ENCODE results near the gene MATR3.

DNA sequence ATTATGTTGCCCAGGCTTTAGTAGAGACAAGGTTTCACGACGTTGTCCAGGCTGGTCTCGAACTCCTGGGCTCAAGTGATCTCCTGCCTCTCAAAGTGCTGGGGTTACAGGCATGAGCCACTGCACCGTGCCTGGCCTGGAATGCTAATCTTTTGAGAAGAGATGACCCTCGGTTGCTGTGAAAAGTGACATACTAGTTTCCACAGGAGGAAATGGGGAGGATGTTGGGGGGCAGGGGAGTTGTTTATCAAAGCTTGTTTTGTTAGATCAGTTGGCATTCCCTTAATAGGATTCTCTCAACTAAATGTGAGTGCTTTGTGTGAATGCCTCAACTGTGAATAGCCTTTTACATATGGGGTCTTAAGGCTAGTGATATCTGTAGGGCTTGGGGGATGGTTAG, 16.4 kb upstream of the MATR3 start:
- TF ChIP-seq, protein P1, sequence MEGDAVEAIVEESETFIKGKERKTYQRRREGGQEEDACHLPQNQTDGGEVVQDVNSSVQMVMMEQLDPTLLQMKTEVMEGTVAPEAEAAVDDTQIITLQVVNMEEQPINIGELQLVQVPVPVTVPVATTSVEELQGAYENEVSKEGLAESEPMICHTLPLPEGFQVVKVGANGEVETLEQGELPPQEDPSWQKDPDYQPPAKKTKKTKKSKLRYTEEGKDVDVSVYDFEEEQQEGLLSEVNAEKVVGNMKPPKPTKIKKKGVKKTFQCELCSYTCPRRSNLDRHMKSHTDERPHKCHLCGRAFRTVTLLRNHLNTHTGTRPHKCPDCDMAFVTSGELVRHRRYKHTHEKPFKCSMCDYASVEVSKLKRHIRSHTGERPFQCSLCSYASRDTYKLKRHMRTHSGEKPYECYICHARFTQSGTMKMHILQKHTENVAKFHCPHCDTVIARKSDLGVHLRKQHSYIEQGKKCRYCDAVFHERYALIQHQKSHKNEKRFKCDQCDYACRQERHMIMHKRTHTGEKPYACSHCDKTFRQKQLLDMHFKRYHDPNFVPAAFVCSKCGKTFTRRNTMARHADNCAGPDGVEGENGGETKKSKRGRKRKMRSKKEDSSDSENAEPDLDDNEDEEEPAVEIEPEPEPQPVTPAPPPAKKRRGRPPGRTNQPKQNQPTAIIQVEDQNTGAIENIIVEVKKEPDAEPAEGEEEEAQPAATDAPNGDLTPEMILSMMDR (IDR thresholded peaks at IDR 0.05): no peak
- TF ChIP-seq POLR2A (IDR thresholded peaks at IDR 0.05): no peak
- TF ChIP-seq EP300 (IDR thresholded peaks at IDR 0.05): no peak
- TF ChIP-seq POLR2AphosphoS5 (IDR thresholded peaks at IDR 0.05): no peak
